NCI-H345 treated with DMSO at 0.1 percent for 48 hours (cell line): ENCODE results near the gene KRT79.
"Not testable (repeated sequence)": the region's sequence is repeated elsewhere in the genome, so short reads cannot be mapped to it uniquely, and the experiment has no call there.

Experiments
- DNase-seq: peaks from one replicate; lab custom pipeline; 2025; ENCODE audit not compliant: unreplicated experiment; lab: John Stamatoyannopoulos, UW

Gene KRT79

GRCh38 chr12:52833922-52834726 lies at the start of gene KRT79:
Gene KRT79, minus strand, starts transcription at chr12:52834311. Its CDS starts 51 bp downstream, at chr12:52834260.
- DNase-seq = no peak

DNA sequence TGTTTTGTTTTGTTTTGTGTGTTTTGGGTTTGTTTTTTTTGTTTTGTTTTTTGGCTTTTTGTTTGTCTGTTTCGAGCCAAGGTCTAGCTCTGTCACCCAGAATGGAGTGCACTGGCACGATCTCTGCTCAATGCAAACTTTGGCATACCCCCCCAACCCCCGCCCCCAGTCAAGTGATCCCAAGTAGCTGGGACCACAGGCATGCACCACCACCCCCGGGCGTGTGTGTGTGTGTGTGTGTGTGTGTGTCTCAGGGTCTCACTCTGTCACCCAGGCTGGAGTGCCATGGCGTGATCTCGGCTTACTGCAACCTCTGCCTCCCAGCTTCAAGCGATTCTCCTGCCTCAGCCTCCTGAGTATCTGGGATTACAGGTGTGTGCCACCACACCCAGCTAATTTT lies 46.4 kb upstream of the KRT79 start:
- DNase-seq = not testable (repeated sequence)

- peak; percentile 68 for DNase-seq
Observed at GRCh38 chr12:52879394-52880351, 45.6 kb upstream of the KRT79 start.

DNA sequence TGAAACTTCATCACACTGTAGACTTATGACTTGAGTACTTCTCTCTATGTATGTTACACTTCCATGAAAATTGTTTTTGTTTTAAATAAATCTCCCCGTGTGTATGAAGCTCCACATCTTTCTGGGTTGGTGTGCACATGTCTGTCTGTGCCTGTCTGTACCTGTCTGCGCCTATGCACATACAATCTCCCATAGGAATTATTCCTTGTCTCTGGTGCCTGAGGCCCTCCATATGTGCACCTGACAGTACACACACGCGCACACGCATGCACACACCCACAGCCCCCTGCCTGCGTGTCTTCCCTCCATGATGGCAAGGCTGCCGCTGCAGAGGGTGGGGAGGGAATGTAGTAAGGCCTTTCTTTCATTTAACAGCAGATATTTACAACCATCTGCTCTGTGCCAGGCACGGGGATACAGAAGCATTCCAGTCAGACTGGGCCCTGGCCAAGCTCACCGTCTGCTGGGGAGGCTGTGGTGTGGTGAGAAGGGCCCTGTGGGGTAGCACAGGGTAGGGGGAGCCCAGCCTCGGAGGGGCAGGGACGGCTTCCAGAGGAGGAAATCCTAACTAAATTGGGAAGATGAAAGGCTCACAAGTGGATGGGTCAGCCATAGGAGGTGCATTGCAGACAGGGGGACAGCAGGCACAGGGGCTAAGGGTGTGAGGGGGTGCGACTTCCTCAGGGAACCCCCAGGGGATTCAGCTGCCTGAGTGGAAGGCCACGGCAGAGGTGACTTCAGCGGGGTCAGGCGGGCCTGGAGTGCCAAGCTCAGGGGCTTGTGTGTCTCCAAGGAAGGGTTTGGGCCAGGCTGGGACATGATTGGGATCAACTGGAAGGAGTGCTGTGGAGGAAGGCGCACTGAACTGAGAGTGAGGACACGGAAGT lies 44.6 kb upstream of the KRT79 start:
- no peak for DNase-seq

- no peak for DNase-seq
Observed at GRCh38 chr12:52877242-52877641, 43.1 kb upstream of the KRT79 start.

- DNase-seq = peak; percentile 2
Observed at GRCh38 chr12:52876372-52876771, 42.3 kb upstream of the KRT79 start.

DNA sequence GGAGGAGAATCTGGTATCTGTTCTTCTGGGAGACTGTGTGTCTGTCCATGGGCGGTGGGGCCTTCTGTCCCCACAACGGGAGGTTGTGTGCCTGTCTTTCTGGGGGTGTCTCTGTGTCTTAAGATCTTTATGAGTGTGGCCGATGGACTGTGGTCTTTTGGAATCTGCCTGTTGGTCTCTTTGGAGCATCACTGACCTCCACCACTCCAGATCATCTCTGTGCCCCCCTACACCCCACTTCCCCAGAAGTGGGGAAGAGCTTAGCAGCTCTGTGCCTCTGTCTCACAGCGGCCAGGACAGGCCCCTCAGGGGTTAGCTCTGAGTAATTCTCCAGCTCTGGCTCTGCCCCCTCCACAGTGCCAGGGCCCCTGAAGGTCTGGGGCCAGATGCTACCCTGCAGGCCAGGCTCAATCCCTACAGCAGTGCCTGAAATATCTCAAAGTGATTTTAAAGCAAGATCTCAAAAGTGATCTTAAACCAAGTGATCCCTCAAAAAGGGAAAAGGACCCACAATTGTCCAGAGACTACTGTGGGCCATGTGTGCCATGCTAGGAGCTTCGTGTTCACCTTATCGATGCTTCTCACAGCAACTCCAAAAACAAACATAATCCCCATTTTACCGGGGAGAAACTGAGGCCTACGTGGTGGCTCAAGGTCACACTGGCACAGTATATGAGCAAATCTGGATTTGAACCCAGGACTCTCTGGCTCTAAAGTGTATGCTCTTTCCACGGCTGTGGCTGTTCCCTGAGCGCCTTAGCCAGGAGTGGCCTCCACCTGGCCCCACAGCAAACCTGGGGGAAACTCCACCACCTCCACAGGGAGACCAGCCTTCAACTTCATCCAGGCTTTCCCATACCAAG lies 40.7 kb upstream of the KRT79 start:
- DNase-seq = no peak

- peak; percentile 47 for DNase-seq
Observed at GRCh38 chr12:52873832-52874572, 39.9 kb upstream of the KRT79 start.

DNA sequence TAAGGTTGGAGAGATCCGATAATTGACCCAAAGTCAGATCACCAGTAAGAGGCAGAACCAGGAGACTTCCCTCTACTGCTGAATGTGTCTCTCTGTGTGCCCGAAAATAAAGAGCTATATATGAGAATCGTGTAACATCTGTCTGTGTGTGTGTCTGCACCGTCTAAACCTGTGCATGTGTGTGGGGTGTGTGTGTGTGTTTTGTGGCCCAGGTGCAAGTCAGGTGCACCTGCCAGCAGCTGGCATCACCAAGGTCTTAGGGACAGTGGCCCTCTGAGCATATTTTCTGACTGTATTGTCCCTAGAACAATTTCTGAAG lies 39.4 kb upstream of the KRT79 start:
- DNase-seq = no peak

DNA sequence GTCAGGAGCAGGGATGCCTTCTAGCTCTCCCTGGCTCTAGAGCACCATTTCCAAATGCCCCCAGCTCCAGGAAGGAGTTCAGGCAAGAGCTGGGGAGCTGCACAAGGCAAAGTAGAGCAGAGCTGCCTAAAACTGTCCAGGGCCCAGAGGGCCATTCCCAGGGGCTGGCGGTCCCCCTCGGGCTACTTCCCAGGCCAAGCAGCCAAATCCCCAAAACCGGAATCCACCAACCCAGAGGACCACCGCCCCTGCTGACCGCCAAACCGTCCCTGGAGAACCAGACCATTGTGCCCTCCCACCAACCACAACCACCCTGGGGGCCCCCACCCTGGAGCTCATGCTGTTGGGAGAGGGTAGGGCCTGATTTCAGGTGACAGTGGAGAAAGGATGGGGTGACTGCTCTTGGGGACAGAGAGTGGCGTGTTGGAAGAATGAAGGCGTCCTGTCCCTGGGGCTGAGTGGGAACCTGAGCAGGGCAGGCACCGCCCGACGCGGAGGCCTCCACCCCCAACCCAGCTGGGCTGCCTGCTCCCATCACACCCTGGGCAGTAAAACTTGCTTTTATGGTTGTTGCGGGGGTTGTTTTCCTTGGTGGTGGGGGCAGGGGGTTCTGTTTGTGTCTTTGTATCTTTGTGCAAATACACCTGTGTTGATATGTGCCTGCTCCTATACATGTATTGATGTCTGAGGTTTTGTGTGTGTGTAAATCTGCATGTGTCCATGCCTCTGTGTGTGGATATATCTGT lies 38.7 kb upstream of the KRT79 start:
- no peak for DNase-seq

- no peak for DNase-seq
Observed at GRCh38 chr12:52871291-52872039, 37.4 kb upstream of the KRT79 start.

DNA sequence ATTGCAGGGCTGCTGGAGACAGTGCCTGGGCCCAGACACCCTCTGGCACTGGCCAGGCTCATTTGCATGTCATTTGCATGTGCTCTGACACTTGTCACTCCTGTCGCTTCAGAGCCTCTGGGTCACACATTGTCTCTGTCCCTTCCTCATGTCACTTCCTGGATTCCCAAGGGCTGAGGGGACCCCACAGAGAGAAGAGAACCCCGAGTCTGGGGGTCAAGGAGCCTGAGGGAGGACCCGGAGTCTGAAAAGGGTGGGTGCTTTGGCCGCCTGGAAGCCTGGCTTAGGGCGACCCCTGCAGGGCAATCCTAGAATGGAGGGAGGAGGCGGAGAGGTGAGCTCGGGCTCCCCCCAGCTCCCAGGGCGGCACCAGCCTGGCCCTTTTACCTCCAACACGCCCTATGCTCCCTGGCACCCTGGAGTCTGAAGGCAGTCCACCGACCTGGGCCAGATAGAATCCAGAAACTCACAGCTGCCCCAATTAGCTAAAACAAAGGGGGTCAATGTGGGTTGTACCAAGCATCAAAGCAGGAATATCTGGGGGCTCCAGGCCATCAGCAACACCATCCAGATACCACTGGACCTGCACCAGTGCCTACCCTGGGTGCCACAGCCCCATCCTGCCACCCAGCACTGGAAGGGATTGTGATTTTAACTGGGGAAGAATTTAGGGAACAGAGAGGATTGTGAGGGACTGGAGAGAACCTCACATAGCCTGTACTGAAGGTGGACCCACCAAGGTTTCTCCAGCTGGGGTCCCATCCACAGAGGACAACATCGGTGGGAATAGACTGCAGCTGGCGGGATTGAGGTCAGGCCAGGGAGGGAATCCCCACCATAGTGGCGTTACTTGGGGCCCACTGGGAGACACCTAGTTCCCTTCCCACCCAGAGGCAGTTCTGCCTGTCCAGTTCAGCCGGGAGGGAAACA lies 36.5 kb upstream of the KRT79 start:
- DNase-seq = peak; percentile 10

- DNase-seq = no peak
Observed at GRCh38 chr12:52867642-52868041, 33.5 kb upstream of the KRT79 start.

GRCh38 chr12:52867152-52867551 lies 33.0 kb upstream of the KRT79 start:
- DNase-seq = no peak

- peak; percentile 62 for DNase-seq
Observed at GRCh38 chr12:52865090-52865944, 31.2 kb upstream of the KRT79 start.

GRCh38 chr12:52862023-52862422 lies 27.9 kb upstream of the KRT79 start:
- no peak for DNase-seq
